ENCODE results near the gene NR3C2.

The NR3C2 gene

GRCh38 chr4:148109216-148109615, 333.0 kb downstream of the NR3C2 start:
- no peak for DNase-seq (ENCODE audit: low read depth)
- H3K4me3 ChIP-seq (ENCODE audit: low read depth, low read length) = no peak overlapping the region
- TF ChIP-seq CTCF (conservative IDR thresholded peaks at IDR 0.05; ENCODE audit: low read depth, low read length) = no peak

- TF ChIP-seq CTCF (conservative IDR thresholded peaks at IDR 0.05; ENCODE audit: low read depth, low read length) = no peak
- no peak overlapping the region for H3K4me3 ChIP-seq (ENCODE audit: low read depth, low read length)
- DNase-seq (ENCODE audit: low read depth) = no peak
These were observed 333.4 kb downstream of the NR3C2 start for GRCh38 chr4:148108766-148109165.

- TF ChIP-seq CTCF (conservative IDR thresholded peaks at IDR 0.05; ENCODE audit: low read depth, low read length) = no peak
- no peak overlapping the region for H3K4me3 ChIP-seq (ENCODE audit: low read depth, low read length)
- peak; percentile 14 for DNase-seq (ENCODE audit: low read depth)
These were observed 338.4 kb downstream of the NR3C2 start for GRCh38 chr4:148103597-148104355.

- no peak for TF ChIP-seq CTCF (conservative IDR thresholded peaks at IDR 0.05; ENCODE audit: low read depth, low read length)
- no peak overlapping the region for H3K4me3 ChIP-seq (ENCODE audit: low read depth, low read length)
- DNase-seq (ENCODE audit: low read depth) = no peak
These were observed 340.4 kb downstream of the NR3C2 start for GRCh38 chr4:148101790-148102189.

- no peak overlapping the region for H3K4me3 ChIP-seq (ENCODE audit: low read depth, low read length)
- no peak for DNase-seq (ENCODE audit: low read depth)
- no peak for TF ChIP-seq CTCF (conservative IDR thresholded peaks at IDR 0.05; ENCODE audit: low read depth, low read length)
These were observed 341.0 kb downstream of the NR3C2 start for GRCh38 chr4:148101235-148101634.

- DNase-seq (ENCODE audit: low read depth) = no peak
- no peak overlapping the region for H3K4me3 ChIP-seq (ENCODE audit: low read depth, low read length)
- TF ChIP-seq CTCF (conservative IDR thresholded peaks at IDR 0.05; ENCODE audit: low read depth, low read length) = no peak
These were observed 344.4 kb downstream of the NR3C2 start for GRCh38 chr4:148097801-148098200.

- no peak overlapping the region for H3K4me3 ChIP-seq (ENCODE audit: low read depth, low read length)
- no peak for DNase-seq (ENCODE audit: low read depth)
- no peak for TF ChIP-seq CTCF (conservative IDR thresholded peaks at IDR 0.05; ENCODE audit: low read depth, low read length)
These were observed 346.8 kb downstream of the NR3C2 start for GRCh38 chr4:148095346-148095923.
